ENCODE results near the gene SLC6A12.

DNA sequence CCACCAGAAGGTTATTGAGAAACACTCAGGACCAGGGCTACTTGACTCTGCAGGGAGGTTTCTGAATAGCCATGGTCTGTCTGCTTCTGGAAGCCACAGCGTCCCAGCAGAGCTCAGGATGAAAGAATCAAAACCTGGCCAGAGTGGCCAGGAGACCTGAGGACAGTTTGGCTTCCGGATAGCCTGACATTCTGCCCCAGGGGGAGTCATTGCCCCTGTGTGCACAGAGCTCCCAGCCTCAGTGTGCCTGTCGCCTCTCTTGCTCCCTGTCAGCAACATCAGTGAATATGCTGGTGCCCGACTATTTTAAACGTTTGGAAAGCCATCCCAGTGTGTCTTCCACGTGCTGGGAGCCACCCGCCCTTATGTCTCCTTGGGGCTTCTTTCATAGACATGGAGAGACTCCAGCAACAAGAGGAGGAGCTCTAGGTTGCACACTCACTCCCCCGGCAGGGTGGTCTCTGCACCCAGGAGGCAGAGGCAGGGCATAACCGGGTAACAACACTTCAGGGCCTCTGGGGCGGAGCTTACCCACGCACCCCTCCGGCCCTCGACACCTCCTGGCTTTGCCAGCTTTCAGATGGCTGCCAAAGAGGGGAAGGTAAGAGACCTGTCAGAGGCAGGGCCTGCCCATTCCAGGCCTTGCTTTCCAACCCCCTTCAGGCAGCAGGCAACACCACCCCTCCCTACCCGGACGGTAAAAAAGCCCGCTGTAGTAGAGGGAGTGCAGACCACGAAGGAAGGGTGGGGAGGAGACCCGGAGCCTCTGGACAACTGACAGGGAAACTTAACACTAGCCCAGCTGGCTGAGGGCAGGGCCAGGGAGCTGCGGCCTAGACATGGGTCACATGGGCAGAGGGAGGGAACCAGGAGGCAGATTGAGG, 19.0 kb upstream of the SLC6A12 start:
- TF ChIP-seq, protein P1, sequence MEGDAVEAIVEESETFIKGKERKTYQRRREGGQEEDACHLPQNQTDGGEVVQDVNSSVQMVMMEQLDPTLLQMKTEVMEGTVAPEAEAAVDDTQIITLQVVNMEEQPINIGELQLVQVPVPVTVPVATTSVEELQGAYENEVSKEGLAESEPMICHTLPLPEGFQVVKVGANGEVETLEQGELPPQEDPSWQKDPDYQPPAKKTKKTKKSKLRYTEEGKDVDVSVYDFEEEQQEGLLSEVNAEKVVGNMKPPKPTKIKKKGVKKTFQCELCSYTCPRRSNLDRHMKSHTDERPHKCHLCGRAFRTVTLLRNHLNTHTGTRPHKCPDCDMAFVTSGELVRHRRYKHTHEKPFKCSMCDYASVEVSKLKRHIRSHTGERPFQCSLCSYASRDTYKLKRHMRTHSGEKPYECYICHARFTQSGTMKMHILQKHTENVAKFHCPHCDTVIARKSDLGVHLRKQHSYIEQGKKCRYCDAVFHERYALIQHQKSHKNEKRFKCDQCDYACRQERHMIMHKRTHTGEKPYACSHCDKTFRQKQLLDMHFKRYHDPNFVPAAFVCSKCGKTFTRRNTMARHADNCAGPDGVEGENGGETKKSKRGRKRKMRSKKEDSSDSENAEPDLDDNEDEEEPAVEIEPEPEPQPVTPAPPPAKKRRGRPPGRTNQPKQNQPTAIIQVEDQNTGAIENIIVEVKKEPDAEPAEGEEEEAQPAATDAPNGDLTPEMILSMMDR (IDR thresholded peaks at IDR 0.05; ENCODE audit: insufficient read depth, low read length), result no peak
- TF ChIP-seq POLR2AphosphoS5 (IDR thresholded peaks at IDR 0.05; ENCODE audit: low read depth), result no peak
- TF ChIP-seq, protein P2, sequence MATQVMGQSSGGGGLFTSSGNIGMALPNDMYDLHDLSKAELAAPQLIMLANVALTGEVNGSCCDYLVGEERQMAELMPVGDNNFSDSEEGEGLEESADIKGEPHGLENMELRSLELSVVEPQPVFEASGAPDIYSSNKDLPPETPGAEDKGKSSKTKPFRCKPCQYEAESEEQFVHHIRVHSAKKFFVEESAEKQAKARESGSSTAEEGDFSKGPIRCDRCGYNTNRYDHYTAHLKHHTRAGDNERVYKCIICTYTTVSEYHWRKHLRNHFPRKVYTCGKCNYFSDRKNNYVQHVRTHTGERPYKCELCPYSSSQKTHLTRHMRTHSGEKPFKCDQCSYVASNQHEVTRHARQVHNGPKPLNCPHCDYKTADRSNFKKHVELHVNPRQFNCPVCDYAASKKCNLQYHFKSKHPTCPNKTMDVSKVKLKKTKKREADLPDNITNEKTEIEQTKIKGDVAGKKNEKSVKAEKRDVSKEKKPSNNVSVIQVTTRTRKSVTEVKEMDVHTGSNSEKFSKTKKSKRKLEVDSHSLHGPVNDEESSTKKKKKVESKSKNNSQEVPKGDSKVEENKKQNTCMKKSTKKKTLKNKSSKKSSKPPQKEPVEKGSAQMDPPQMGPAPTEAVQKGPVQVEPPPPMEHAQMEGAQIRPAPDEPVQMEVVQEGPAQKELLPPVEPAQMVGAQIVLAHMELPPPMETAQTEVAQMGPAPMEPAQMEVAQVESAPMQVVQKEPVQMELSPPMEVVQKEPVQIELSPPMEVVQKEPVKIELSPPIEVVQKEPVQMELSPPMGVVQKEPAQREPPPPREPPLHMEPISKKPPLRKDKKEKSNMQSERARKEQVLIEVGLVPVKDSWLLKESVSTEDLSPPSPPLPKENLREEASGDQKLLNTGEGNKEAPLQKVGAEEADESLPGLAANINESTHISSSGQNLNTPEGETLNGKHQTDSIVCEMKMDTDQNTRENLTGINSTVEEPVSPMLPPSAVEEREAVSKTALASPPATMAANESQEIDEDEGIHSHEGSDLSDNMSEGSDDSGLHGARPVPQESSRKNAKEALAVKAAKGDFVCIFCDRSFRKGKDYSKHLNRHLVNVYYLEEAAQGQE (IDR thresholded peaks at IDR 0.05; ENCODE audit: insufficient replicate concordance, low read depth), result no peak
- no peak for TF ChIP-seq GABPA (IDR thresholded peaks at IDR 0.05; ENCODE audit: low read depth)
- no peak for TF ChIP-seq SPI1 (IDR thresholded peaks at IDR 0.05; ENCODE audit: borderline replicate concordance, low read depth)

All from HL-60 (cell line).